NOMO-1 treated with dmso at 0.1 percent for 144 hours (cell line): ENCODE data around the gene BCAS3.
"Not testable (repeated sequence)": the region's sequence is repeated elsewhere in the genome, so short reads cannot be mapped to it uniquely, and the experiment has no call there.

Source experiments
- DNase-seq: peaks from one replicate; lab custom pipeline; 2025; ENCODE audit not compliant: unreplicated experiment; lab: John Stamatoyannopoulos, UW

BCAS3 gene

DNA sequence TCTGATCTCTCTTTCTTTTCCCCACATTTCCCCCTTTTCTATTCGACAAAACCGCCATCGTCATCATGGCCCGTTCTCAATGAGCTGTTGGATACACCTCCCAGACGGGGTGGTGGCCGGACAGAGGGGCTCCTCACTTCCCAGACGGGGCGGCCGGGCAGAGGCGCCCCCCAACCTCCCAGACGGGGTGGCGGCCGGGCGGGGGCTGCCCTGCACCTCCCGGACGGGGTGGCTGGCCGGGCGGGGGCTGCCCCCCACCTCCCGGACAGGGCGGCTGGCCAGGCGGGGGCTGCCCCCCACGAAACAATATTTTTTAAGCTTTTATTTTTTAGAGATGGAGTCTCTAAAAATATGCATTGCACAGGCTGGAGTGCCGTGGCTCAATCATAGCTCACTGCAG is 299.2 kb downstream of the BCAS3 start:
- not testable (repeated sequence) for DNase-seq

DNA sequence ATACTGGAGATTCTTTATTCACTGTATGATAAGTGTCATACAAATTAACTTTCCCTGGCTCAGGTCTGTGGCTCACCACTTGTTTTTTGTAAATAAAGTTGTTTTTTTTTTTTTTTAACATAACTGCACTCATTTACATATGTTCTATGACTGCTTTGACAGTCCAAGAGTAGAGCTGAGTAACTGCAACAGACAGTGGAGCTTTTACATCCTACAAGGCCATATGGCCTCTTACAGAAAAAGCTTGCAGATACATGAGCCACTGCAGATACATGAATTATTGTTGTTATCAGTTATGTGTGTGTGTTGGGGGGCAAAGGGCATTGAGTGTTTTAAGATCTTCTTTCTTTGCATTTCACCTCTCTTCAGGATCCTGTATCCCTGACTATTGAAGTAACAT is 311.7 kb downstream of the BCAS3 start:
- no peak for DNase-seq

DNA sequence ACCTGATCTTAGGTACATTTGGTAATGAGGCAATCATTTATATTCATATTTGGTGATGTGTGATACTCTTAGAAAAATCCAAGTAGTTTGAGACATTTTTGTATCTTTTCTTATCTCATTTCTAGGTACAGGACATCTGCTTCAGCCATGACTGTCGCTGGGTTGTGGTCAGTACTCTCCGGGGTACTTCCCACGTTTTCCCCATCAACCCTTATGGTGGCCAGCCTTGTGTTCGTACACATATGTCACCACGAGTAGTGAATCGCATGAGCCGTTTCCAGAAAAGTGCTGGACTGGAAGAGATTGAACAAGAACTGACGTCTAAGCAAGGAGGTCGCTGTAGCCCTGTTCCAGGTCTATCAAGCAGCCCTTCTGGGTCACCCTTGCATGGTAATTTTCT is 312.2 kb downstream of the BCAS3 start:
- no peak for DNase-seq

GRCh38 chr17:60993497-60993896 is 315.8 kb downstream of the BCAS3 start:
- DNase-seq = no peak

- DNase-seq = no peak
Measured at GRCh38 chr17:60995680-60996079, 318.0 kb downstream of the BCAS3 start.

- no peak for DNase-seq
Measured at GRCh38 chr17:61000911-61001310, 323.3 kb downstream of the BCAS3 start.

DNA sequence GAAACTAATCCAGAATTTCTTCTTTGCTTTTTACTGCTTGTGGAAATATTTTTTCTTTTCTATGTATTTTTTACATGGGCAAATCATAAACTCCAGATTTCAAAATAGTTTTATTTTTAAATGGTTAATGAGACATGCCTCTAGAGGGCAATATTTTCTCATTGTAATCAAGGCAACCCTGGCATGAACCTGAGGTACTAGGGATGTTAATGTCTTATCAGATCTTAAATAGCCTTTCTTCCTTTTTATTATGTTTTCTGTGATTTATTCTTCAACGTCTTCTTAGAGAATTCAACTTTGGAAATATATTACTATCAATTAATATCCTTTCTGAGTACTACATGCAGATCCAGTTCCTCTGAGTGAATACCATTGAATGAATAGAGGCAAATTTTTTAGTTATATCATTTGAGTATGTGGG is 324.7 kb downstream of the BCAS3 start:
- DNase-seq = no peak

DNA sequence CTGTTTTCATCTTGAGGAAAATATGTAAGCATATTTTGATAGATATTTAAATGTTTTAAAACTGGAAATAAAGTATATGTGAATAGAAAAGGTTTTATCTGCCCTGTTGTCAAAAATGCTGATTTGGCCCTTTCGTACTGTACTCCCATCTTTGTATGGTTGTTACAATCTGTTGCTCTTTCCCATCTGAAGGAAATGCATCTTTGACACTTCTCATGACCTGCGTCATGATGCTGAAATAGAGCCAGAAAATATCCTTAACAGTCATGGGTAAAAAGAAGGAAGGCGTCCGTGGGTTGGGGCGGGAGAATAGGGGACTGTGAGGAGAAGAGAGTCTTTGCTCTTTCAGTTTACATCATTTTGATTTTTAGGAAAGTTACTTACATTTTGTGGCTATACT is 327.7 kb downstream of the BCAS3 start:
- no peak for DNase-seq

DNA sequence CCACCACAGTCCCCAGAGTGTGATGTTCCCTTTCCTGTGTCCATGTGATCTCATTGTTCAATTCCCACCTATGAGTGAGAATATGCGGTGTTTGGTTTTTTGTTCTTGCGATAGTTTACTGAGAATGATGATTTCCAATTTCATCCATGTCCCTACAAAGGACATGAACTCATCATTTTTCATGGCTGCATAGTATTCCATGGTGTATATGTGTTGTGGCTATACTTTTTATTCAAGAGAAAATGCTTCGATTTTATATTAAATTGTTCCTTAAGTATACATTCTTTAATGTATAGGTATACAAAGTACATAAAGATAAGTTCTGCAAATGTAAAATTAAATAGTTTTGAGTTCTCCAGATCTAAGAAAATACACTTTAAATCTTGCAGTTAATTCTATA is 328.3 kb downstream of the BCAS3 start:
- not testable (repeated sequence) for DNase-seq

- no peak for DNase-seq
Measured at GRCh38 chr17:61007980-61008379, 330.3 kb downstream of the BCAS3 start.

DNA sequence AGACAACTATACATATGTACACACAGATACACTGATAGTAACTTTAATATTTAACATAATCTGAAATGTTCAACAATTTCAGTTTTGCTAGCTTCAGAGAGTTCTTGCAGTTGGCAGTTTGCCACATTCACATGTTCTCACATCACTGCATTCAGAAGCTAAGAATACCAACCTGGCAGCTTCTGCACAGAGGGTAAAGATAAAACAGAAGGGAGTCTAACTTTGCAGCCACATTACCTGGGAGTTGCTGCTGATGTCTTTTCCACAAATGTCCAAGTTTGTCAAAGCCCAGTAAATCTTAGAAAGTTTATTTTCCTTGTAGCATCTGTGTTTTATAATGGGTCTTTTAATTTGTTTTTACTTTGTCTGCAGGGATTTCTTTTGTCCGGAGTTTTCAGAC is 332.0 kb downstream of the BCAS3 start:
- no peak for DNase-seq

- DNase-seq = no peak
Measured at GRCh38 chr17:61010661-61011170, 333.1 kb downstream of the BCAS3 start.

- no peak for DNase-seq
Measured at GRCh38 chr17:61011251-61011650, 333.6 kb downstream of the BCAS3 start.

- no peak for DNase-seq
Measured at GRCh38 chr17:61015966-61016365, 338.3 kb downstream of the BCAS3 start.

- no peak for DNase-seq
Measured at GRCh38 chr17:61017317-61018006, 339.8 kb downstream of the BCAS3 start.

DNA sequence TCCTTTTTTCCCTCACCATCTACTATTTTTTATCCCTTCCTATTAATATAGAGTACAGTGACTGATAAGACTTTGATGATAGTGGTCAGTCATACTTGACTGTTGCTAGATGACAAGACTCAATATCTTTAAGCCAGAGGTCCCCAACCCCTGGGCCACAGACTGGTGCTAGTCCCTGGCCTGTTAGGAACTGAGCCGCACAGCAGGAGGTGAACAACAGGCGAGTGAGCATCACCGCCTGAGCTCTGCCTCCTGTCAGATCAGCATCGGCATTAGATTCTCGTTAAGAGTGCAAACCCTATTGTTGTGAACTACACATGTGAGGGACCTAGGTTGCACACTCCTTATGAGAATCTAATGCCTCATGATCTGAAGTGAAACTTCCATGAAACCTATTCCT is 341.3 kb downstream of the BCAS3 start:
- DNase-seq = no peak

GRCh38 chr17:61023996-61024395 is 346.3 kb downstream of the BCAS3 start:
- DNase-seq = no peak

- DNase-seq = no peak
Measured at GRCh38 chr17:61026818-61027217, 349.2 kb downstream of the BCAS3 start.

GRCh38 chr17:61029181-61029580 is 351.5 kb downstream of the BCAS3 start:
- no peak for DNase-seq

DNA sequence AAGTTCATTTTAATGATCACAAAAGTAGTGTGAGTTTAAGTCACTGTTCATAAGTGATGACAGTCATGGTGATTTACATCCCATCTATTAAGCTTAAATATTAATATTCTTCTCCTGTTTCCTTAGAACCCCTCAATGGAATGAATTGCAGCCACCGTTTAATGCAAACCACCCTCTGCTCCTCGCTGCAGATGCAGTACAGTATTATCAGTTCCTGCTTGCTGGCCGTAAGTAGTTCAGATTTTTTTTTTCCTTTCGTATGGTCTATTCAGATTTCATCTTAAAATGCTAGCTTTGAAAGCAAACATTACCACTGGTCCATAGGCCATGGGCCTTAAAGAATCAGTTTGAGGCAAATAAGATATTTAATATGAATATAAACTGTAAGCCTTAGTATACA is 363.0 kb downstream of the BCAS3 start:
- no peak for DNase-seq

- not testable (repeated sequence) for DNase-seq
Measured at GRCh38 chr17:61042348-61042747, 364.7 kb downstream of the BCAS3 start.

DNA sequence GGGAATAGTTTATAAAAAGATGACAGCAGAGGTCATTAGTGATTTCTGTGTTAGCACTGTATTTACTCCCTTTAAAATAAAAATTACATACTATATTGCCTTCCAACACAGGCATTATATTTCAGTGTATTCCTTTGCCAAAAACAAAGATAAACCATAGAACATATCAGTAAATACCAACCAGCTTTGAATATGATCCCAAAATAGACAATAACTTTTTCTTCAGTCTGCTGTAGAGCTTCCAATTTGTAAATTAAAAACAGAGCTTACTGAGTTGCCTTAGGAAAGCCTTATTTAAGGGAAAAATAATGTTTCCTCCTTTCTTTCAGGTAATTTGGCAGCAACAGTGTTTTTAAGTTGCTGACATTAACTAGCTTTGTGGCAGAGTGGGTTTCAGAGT is 369.9 kb downstream of the BCAS3 start:
- no peak for DNase-seq
